ENCODE measurements around the gene ENOX1. TPM values are rescaled to one million over a fixed set of nuclear protein-coding genes. Genes with fewer than 3 reads are reported as not detected.

The ENOX1 gene
- total RNA-seq, 1 donor from 2014 or later, result 0.79 TPM

- no peak for FAIRE-seq
- no peak overlapping the region for H3K4me3 ChIP-seq (ENCODE audit: low read depth, low read length)
- no peaks in the 10 kb centered on the region for H3K36me3 ChIP-seq (ENCODE audit: control insufficient read depth, insufficient read depth, low read length)
- DNase-seq (ENCODE audit: low read depth), result no peak
- no peaks in the 10 kb centered on the region for H3K27me3 ChIP-seq (ENCODE audit: control insufficient read depth, insufficient read depth, low read length)
- no peak for TF ChIP-seq CTCF (IDR thresholded peaks at IDR 0.05; ENCODE audit: insufficient read depth, low read length, severe bottlenecking)
These were observed 298.9 kb downstream of the ENOX1 start for GRCh38 chr13:43487885-43488284.

DNA sequence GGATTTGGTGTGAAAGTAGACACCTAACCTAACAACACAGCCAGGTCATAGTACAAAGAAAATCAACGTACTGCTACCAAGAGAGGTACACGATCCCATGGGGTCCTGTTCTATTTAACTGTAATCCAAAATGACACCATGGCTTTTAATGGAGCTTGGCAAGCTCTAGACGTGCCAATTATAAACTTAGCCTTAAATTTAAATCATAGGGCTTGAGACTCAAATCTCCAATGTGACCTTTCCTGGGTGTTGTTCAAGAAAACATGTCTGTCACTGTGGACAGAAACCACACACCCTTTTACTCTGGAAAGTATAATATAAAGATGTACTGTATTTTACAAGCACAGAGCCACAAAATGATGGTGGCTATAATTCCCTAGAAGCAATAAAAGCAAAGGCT lies 299.3 kb downstream of the ENOX1 start:
- H3K4me3 ChIP-seq (ENCODE audit: low read depth, low read length), result no peak overlapping the region
- FAIRE-seq, result no peak
- no peaks in the 10 kb centered on the region for H3K36me3 ChIP-seq (ENCODE audit: control insufficient read depth, insufficient read depth, low read length)
- no peaks in the 10 kb centered on the region for H3K27me3 ChIP-seq (ENCODE audit: control insufficient read depth, insufficient read depth, low read length)
- no peak for DNase-seq (ENCODE audit: low read depth)
- TF ChIP-seq CTCF (IDR thresholded peaks at IDR 0.05; ENCODE audit: insufficient read depth, low read length, severe bottlenecking), result no peak

- FAIRE-seq (no peak), DNase-seq (ENCODE audit: low read depth) (no peak)
- Histone ChIP-seq H3K36me3 (ENCODE audit: control insufficient read depth, insufficient read depth, low read length) (no peaks in the 10 kb centered on the region), H3K4me3 (ENCODE audit: low read depth, low read length) (no peak overlapping the region), H3K27me3 (ENCODE audit: control insufficient read depth, insufficient read depth, low read length) (no peaks in the 10 kb centered on the region)
- TF ChIP-seq CTCF (IDR thresholded peaks at IDR 0.05; ENCODE audit: insufficient read depth, low read length, severe bottlenecking), result no peak
These were observed 302.1 kb downstream of the ENOX1 start for GRCh38 chr13:43484432-43485225.

DNA sequence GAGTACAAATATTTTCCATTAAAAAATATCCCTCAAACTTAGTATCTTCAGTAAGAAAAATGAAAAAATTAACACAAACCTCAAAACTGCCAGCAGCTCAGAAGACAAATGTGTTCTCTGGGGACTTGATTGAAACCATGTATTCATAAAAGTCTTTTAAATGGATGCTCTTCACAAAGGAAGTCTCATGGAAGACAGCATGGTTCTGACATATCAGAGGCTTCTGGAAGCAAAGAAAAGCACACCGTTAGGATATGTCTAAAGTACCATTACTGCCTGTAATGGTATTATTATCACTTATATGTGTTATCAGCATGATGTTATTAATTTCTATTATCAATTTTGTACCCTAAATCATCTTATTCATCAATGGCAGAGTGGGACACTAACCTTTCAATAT lies 302.8 kb downstream of the ENOX1 start:
- Histone ChIP-seq H3K4me3 (ENCODE audit: low read depth, low read length) (no peak overlapping the region), H3K36me3 (ENCODE audit: control insufficient read depth, insufficient read depth, low read length) (no peaks in the 10 kb centered on the region), H3K27me3 (ENCODE audit: control insufficient read depth, insufficient read depth, low read length) (no peaks in the 10 kb centered on the region)
- TF ChIP-seq CTCF (IDR thresholded peaks at IDR 0.05; ENCODE audit: insufficient read depth, low read length, severe bottlenecking), result no peak
- no peak for FAIRE-seq
- DNase-seq (ENCODE audit: low read depth), result no peak

DNA sequence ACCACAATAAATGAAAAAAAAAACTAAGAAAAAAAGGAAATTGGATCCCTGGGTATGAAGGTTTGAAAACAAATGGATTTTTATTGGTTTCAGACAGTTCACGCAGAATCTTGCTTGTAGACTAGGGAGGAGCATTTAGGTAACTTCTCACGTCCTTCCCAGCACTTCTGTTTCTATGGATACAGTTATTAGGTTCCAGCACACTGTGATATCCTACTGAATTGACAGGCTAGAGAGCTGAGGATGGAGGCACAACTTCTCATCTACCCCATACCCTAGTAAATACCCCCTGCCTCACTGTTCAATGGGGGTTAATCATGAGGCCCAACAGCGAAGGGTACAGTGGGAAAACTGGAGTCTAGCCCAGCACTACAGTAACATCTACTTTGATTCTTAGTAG lies 304.1 kb downstream of the ENOX1 start:
- TF ChIP-seq CTCF (IDR thresholded peaks at IDR 0.05; ENCODE audit: insufficient read depth, low read length, severe bottlenecking), result no peak
- Histone ChIP-seq H3K36me3 (ENCODE audit: control insufficient read depth, insufficient read depth, low read length) (no peaks in the 10 kb centered on the region), H3K27me3 (ENCODE audit: control insufficient read depth, insufficient read depth, low read length) (no peaks in the 10 kb centered on the region), H3K4me3 (ENCODE audit: low read depth, low read length) (no peak overlapping the region)
- FAIRE-seq (no peak), DNase-seq (ENCODE audit: low read depth) (no peak)

GRCh38 chr13:43482026-43482425 lies 304.7 kb downstream of the ENOX1 start:
- DNase-seq (ENCODE audit: low read depth) (no peak), FAIRE-seq (no peak)
- Histone ChIP-seq H3K4me3 (ENCODE audit: low read depth, low read length) (no peak overlapping the region), H3K36me3 (ENCODE audit: control insufficient read depth, insufficient read depth, low read length) (no peaks in the 10 kb centered on the region), H3K27me3 (ENCODE audit: control insufficient read depth, insufficient read depth, low read length) (no peaks in the 10 kb centered on the region)
- no peak for TF ChIP-seq CTCF (IDR thresholded peaks at IDR 0.05; ENCODE audit: insufficient read depth, low read length, severe bottlenecking)

Data from bronchial epithelial cell (primary cell).